HCT116 (cell line): Measurements from ENCODE around the gene TRMT11.

Experiments used
- SIN3A ChIP-seq: IDR thresholded peaks from 2 replicates; pipeline ENCODE4 v1.6.1; 2012; ENCODE audit warnings: low read depth
- TF ChIP-seq, protein P1 (sequence below), 3 experiments: fragments of 200-600 bp in 1 of 3; sonication (generic) in 1 of 3; IDR thresholded peaks in 2 of 3; conservative IDR thresholded peaks in 1 of 3; 2 replicates each; pipeline ENCODE4 v1.5.1; 2012 to 2017; ENCODE audit warnings: low read depth in 2 of 3, low read length in 2 of 3, antibody characterized with exemption in 1 of 3, borderline replicate concordance in 1 of 3, control low read depth in 1 of 3, mild to moderate bottlenecking in 1 of 3, mixed read lengths in 1 of 3, mixed run types in 1 of 3, moderate library complexity in 1 of 3; ENCODE audit not compliant: insufficient read depth in 1 of 3

DNA sequence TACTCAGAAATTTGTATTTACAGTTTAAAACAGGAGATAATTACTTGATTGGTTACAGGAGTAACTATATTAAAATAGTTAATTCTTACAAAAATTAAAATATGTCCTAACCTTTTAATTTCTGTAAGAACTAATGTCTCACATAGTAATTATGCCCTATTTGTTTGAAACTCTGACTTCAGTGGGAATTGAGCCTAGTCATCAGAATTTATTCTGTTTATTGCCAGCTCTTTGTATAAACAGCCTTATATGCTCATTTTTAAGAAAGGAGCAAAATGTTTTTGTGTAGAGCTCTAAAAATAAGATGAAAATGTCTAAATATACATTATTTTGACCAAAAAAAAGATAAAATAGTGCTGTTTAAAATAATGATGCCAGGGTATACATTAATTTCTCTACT is 21.5 kb downstream of the TRMT11 start:
- TF ChIP-seq, protein P1, sequence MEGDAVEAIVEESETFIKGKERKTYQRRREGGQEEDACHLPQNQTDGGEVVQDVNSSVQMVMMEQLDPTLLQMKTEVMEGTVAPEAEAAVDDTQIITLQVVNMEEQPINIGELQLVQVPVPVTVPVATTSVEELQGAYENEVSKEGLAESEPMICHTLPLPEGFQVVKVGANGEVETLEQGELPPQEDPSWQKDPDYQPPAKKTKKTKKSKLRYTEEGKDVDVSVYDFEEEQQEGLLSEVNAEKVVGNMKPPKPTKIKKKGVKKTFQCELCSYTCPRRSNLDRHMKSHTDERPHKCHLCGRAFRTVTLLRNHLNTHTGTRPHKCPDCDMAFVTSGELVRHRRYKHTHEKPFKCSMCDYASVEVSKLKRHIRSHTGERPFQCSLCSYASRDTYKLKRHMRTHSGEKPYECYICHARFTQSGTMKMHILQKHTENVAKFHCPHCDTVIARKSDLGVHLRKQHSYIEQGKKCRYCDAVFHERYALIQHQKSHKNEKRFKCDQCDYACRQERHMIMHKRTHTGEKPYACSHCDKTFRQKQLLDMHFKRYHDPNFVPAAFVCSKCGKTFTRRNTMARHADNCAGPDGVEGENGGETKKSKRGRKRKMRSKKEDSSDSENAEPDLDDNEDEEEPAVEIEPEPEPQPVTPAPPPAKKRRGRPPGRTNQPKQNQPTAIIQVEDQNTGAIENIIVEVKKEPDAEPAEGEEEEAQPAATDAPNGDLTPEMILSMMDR (IDR thresholded peaks at IDR 0.05 in 2 of 3, conservative IDR thresholded peaks at IDR 0.05 in 1 of 3; ENCODE audit: borderline replicate concordance in 1 of 3, insufficient read depth in 1 of 3, low read depth in 2 of 3, low read length in 2 of 3) = no peak
- no peak for TF ChIP-seq SIN3A
